HepG2 (cell line): ENCODE measurements around the gene DNAJC11. TPM values are rescaled to one million over a fixed set of nuclear protein-coding genes. Genes with fewer than 3 reads are reported as not detected.

Experiments
- ATF7 ChIP-seq, 2 experiments: fragments of 450-650 bp in 1 of 2; sonication (generic) in 1 of 2; formaldehyde crosslinking in 1 of 2; IDR thresholded peaks; 2 replicates each; pipeline versions ENCODE4 v1.4.0 to v1.6.1; 2016 to 2020; ENCODE audit warnings: antibody characterized with exemption in 1 of 2, mild to moderate bottlenecking in 1 of 2, missing genetic modification reagents in 1 of 2
- CEBPG ChIP-seq: IDR thresholded peaks from 2 replicates; pipeline ENCODE4 v1.6.1; 2016
- CENPX ChIP-seq: sonication (generic); formaldehyde crosslinking; IDR thresholded peaks from 2 replicates; pipeline ENCODE4 v1.9.0; 2021; ENCODE audit warnings: mild to moderate bottlenecking, missing genetic modification reagents, moderate library complexity
- FOSL1 ChIP-seq: sonication (generic); formaldehyde crosslinking; IDR thresholded peaks from 2 replicates; pipeline ENCODE4 v1.9.0; 2021; ENCODE audit warnings: missing genetic modification reagents, borderline replicate concordance
- FOXC1 ChIP-seq: sonication (generic); formaldehyde crosslinking; IDR thresholded peaks from 2 replicates; pipeline ENCODE4 v1.8.0; 2022; ENCODE audit warnings: mild to moderate bottlenecking, missing genetic modification reagents, borderline replicate concordance
- GATAD2A ChIP-seq: IDR thresholded peaks from 2 replicates; pipeline ENCODE4 v1.6.1; 2016
- IKZF1 ChIP-seq: fragments of 450-650 bp; IDR thresholded peaks from 2 replicates; pipeline ENCODE4 v1.7.1; 2016
- MXD4 ChIP-seq: IDR thresholded peaks from 2 replicates; pipeline ENCODE4 v1.6.1; 2016; ENCODE audit warnings: mild to moderate bottlenecking, missing biosample characterization, missing genetic modification reagents
- ZBTB3 ChIP-seq: sonication (generic); formaldehyde crosslinking; IDR thresholded peaks from 2 replicates; pipeline ENCODE4 v1.4.0; 2020; ENCODE audit warnings: low read depth, mild to moderate bottlenecking, moderate library complexity, missing genetic modification reagents, borderline replicate concordance
- ZNF160 ChIP-seq: sonication (generic); formaldehyde crosslinking; IDR thresholded peaks from 2 replicates; pipeline ENCODE4 v1.8.0; 2022; ENCODE audit warnings: mild to moderate bottlenecking, inconsistent platforms, missing genetic modification reagents
- ZNF264 ChIP-seq: sonication (generic); formaldehyde crosslinking; IDR thresholded peaks from 2 replicates; pipeline ENCODE4 v1.4.0; 2020; ENCODE audit warnings: missing genetic modification reagents
- ZNF292 ChIP-seq: sonication (generic); formaldehyde crosslinking; IDR thresholded peaks from 2 replicates; pipeline ENCODE4 v1.8.1; 2022; ENCODE audit warnings: mild to moderate bottlenecking, low read depth, missing genetic modification reagents, borderline replicate concordance
- ZNF781 ChIP-seq: sonication (generic); formaldehyde crosslinking; IDR thresholded peaks from 2 replicates; pipeline ENCODE4 v1.5.1; 2020; ENCODE audit warnings: borderline replicate concordance, mild to moderate bottlenecking, missing genetic modification reagents; ENCODE audit errors: not compliant biosample characterization
- ZNF83 ChIP-seq: sonication (generic); formaldehyde crosslinking; IDR thresholded peaks from 2 replicates; pipeline ENCODE4 v1.4.0; 2020; ENCODE audit warnings: missing genetic modification reagents, mild to moderate bottlenecking, borderline replicate concordance
- polyA plus RNA-seq, 8 experiments: library from polyadenylated mRNA; depleted of rRNA in 3 of 8; stranded (reverse) in 7 of 8; unstranded in 1 of 8; fragments of >200 nt; fragmentation: Illumina TruSeq in 4 of 8; extraction: Trizol in 4 of 8; gene quantifications; 2 replicates each; pipeline versions ENCODE4 v1.2.1 to v1.2.3, GENCODE V29; 2011 to 2016; ENCODE audit warnings: low read depth in 4 of 8, missing spikeins in 1 of 8, mixed read lengths in 1 of 8; ENCODE audit not compliant: insufficient read depth in 1 of 8
- total RNA-seq, 5 experiments: library from RNA; depleted of rRNA; stranded (reverse); fragments of >200 nt; fragmentation: Illumina TruSeq; extraction: Trizol; gene quantifications; 2 replicates each; pipeline ENCODE4 v1.2.3, GENCODE V29; 2016; ENCODE audit warnings: low read depth in 1 of 5
- TF ChIP-seq, protein P1 (sequence below): sonication (generic); formaldehyde crosslinking; IDR thresholded peaks from 2 replicates; pipeline ENCODE4 v1.4.0; 2020; ENCODE audit warnings: missing genetic modification reagents, low read depth, mild to moderate bottlenecking, borderline replicate concordance
- TF ChIP-seq, protein P2 (sequence below): sonication (generic); formaldehyde crosslinking; IDR thresholded peaks from 2 replicates; pipeline ENCODE4 v1.4.0; 2020; ENCODE audit warnings: mild to moderate bottlenecking, missing genetic modification reagents
- TF ChIP-seq, protein P3 (sequence below): sonication (generic); formaldehyde crosslinking; IDR thresholded peaks from 2 replicates; pipeline ENCODE4 v1.5.0; 2020; ENCODE audit warnings: missing genetic modification reagents, mild to moderate bottlenecking, borderline replicate concordance
- TF ChIP-seq, protein P4 (sequence below): sonication (generic); formaldehyde crosslinking; IDR thresholded peaks from 2 replicates; pipeline ENCODE4 v1.5.0; 2020; ENCODE audit warnings: mild to moderate bottlenecking, missing genetic modification reagents, borderline replicate concordance
- TF ChIP-seq, protein P5 (sequence below): IDR thresholded peaks from 2 replicates; pipeline ENCODE4 v1.6.1; 2012; ENCODE audit warnings: inconsistent platforms

DNAJC11 gene
- total and polyA plus RNA-seq, 2 of the 13 experiments (the other 11 are each of a cell fraction or from before 2014, with no cell fraction given) = 25.1 to 47.6 TPM

- TF ChIP-seq, protein P1, sequence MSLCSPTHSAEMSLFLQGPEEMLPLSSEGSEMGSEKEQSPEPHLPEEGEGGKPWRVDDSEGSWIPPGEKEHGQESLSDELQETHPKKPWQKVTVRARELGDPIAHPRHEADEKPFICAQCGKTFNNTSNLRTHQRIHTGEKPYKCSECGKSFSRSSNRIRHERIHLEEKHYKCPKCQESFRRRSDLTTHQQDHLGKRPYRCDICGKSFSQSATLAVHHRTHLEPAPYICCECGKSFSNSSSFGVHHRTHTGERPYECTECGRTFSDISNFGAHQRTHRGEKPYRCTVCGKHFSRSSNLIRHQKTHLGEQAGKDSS (CRISPR knock-in tag) = no peak
- no peak for TF ChIP-seq IKZF1
- TF ChIP-seq ZBTB3 (CRISPR knock-in tag) = peak; percentile 55; the same call in 1 of the 2 replicates
- TF ChIP-seq GATAD2A (CRISPR knock-in tag) = no peak; the same call in 1 of the 2 replicates
- no peak for TF ChIP-seq ZNF264 (CRISPR knock-in tag)
- no peak for TF ChIP-seq FOSL1 (CRISPR knock-in tag)
- no peak for TF ChIP-seq ZNF83 (CRISPR knock-in tag)
- TF ChIP-seq, protein P2, sequence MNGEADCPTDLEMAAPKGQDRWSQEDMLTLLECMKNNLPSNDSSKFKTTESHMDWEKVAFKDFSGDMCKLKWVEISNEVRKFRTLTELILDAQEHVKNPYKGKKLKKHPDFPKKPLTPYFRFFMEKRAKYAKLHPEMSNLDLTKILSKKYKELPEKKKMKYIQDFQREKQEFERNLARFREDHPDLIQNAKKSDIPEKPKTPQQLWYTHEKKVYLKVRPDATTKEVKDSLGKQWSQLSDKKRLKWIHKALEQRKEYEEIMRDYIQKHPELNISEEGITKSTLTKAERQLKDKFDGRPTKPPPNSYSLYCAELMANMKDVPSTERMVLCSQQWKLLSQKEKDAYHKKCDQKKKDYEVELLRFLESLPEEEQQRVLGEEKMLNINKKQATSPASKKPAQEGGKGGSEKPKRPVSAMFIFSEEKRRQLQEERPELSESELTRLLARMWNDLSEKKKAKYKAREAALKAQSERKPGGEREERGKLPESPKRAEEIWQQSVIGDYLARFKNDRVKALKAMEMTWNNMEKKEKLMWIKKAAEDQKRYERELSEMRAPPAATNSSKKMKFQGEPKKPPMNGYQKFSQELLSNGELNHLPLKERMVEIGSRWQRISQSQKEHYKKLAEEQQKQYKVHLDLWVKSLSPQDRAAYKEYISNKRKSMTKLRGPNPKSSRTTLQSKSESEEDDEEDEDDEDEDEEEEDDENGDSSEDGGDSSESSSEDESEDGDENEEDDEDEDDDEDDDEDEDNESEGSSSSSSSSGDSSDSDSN (CRISPR knock-in tag) = peak; percentile 16; the same call in 1 of the 2 replicates
- TF ChIP-seq, protein P3, sequence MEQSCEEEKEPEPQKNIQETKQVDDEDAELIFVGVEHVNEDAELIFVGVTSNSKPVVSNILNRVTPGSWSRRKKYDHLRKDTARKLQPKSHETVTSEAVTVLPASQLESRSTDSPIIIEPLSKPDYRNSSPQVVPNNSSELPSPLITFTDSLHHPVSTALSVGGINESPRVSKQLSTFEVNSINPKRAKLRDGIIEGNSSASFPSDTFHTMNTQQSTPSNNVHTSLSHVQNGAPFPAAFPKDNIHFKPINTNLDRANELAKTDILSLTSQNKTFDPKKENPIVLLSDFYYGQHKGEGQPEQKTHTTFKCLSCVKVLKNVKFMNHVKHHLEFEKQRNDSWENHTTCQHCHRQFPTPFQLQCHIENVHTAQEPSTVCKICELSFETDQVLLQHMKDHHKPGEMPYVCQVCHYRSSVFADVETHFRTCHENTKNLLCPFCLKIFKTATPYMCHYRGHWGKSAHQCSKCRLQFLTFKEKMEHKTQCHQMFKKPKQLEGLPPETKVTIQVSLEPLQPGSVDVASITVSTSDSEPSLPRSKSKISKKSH = no peak
- TF ChIP-seq CENPX (CRISPR knock-in tag) = no peak
- TF ChIP-seq ZNF292 (CRISPR knock-in tag) = no peak
- TF ChIP-seq CEBPG = no peak
- peak; percentile 78; the same call in 1 of the 2 replicates for TF ChIP-seq ZNF160 (CRISPR knock-in tag)
- no peak for TF ChIP-seq ZNF781 (CRISPR knock-in tag)
- TF ChIP-seq, protein P4, sequence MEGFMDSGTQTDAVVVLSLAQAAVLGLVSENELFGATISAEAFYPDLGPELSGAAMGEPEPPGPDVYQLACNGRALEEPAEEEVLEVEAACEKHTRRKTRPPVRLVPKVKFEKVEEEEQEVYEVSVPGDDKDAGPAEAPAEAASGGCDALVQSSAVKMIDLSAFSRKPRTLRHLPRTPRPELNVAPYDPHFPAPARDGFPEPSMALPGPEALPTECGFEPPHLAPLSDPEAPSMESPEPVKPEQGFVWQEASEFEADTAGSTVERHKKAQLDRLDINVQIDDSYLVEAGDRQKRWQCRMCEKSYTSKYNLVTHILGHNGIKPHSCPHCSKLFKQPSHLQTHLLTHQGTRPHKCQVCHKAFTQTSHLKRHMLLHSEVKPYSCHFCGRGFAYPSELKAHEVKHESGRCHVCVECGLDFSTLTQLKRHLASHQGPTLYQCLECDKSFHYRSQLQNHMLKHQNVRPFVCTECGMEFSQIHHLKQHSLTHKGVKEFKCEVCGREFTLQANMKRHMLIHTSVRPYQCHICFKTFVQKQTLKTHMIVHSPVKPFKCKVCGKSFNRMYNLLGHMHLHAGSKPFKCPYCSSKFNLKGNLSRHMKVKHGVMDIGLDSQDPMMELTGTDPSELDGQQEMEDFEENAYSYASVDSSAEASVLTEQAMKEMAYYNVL (CRISPR knock-in tag) = no peak
- TF ChIP-seq ATF7 (IDR thresholded peaks at IDR 0.05) = no peak
- TF ChIP-seq ATF7 (CRISPR knock-in tag; IDR thresholded peaks at IDR 0.05) = no peak
- peak; percentile 33; the same call in 1 of the 2 replicates for TF ChIP-seq MXD4 (CRISPR knock-in tag)
- TF ChIP-seq FOXC1 = no peak
- TF ChIP-seq, protein P5, sequence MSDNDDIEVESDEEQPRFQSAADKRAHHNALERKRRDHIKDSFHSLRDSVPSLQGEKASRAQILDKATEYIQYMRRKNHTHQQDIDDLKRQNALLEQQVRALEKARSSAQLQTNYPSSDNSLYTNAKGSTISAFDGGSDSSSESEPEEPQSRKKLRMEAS = peak; percentile 8; the same call in 1 of the 2 replicates
These were observed 98.9 kb downstream of the DNAJC11 start, which contains the start of gene KLHL21 (continued) for GRCh38 chr1:6602669-6603237.
